ENCODE measurements around the gene ERICH6B. TPM values are rescaled to one million over a fixed set of nuclear protein-coding genes. Genes with fewer than 3 reads are reported as not detected.

The ERICH6B gene
- total RNA-seq, 2 experiments from 2014 or later = not detected

DNA sequence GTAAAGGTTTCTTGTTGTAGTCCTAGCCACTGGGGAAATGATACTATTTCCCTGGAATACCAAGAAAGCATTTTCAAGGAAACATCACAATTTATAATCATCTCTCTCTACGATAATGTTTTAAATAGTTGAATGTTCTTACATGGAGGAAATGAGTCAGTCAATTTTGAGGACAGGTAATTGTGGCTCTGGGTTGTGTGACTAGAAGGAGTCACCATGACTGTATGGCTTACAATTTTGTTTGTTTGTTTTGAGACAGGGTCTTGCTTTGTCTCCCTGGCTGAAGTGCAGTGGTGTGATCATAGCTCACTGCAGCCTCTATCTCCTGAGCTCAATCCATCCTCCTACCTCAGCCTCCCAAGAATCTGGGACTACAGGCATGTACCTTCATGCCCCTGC, 103.4 kb downstream of the ERICH6B start:
- CTCF ChIA-PET = no interaction called here
- no peak overlapping the region for H3K4me3 Mint-ChIP-seq
- peaks cover 83% of the 10 kb centered on the region for H3K36me3 Mint-ChIP-seq (ENCODE audit: low read depth)
- H3K4me1 Mint-ChIP-seq (ENCODE audit: low read depth) = peaks cover 16% of the 10 kb centered on the region
- Histone ChIP-seq H3K4me3 (ENCODE audit: low read length) (no peak overlapping the region), H3K27ac (ENCODE audit: low read depth in 1 of 2, low read length in 2 of 2) (no peak overlapping the region), H3K36me3 (ENCODE audit: insufficient read depth, low read length) (peaks cover 81% of the 10 kb centered on the region), H3K27me3 (ENCODE audit: control insufficient read depth in 1 of 2, insufficient read depth in 2 of 2, low read length in 2 of 2) (no peaks in the 10 kb centered on the region), H3K4me1 (ENCODE audit: insufficient read depth, low read length) (no peaks in the 10 kb centered on the region), H3K9me3 (ENCODE audit: control insufficient read depth in 1 of 2, insufficient read depth in 1 of 2, low read length in 2 of 2) (no peaks in the 10 kb centered on the region)
- intact Hi-C loops (cut with DNase I, micrococcal nuclease) = loop anchor here in 1 of 2 experiments (5.0 kb wide), 1 partner anchor 615 kb away; no protein-coding TSS in a partner anchor
- no peaks in the 10 kb centered on the region for H3K27me3 Mint-ChIP-seq
- POLR2A ChIA-PET = no interaction called here
- H3K9me3 Mint-ChIP-seq = no peaks in the 10 kb centered on the region
- DNase-seq = no peak
- TF ChIP-seq, protein P1, sequence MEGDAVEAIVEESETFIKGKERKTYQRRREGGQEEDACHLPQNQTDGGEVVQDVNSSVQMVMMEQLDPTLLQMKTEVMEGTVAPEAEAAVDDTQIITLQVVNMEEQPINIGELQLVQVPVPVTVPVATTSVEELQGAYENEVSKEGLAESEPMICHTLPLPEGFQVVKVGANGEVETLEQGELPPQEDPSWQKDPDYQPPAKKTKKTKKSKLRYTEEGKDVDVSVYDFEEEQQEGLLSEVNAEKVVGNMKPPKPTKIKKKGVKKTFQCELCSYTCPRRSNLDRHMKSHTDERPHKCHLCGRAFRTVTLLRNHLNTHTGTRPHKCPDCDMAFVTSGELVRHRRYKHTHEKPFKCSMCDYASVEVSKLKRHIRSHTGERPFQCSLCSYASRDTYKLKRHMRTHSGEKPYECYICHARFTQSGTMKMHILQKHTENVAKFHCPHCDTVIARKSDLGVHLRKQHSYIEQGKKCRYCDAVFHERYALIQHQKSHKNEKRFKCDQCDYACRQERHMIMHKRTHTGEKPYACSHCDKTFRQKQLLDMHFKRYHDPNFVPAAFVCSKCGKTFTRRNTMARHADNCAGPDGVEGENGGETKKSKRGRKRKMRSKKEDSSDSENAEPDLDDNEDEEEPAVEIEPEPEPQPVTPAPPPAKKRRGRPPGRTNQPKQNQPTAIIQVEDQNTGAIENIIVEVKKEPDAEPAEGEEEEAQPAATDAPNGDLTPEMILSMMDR (IDR thresholded peaks at IDR 0.05) = no peak
- ATAC-seq (ENCODE audit: poor library complexity) = no peak
- H3K27ac Mint-ChIP-seq = peak overlapping the region; percentile 32

GRCh38 chr13:45511310-45512097, 104.0 kb downstream of the ERICH6B start:
- ATAC-seq (ENCODE audit: poor library complexity) (peak; percentile 91), DNase-seq (peak in 8 of 14 experiments; percentile 2 to 83 (median 31))
- Mint-ChIP-seq H3K27me3 (no peaks in the 10 kb centered on the region), H3K9me3 (no peaks in the 10 kb centered on the region), H3K27ac (peak overlapping the region; percentile 32), H3K36me3 (ENCODE audit: low read depth) (peaks cover 83% of the 10 kb centered on the region), H3K4me3 (no peak overlapping the region), H3K4me1 (ENCODE audit: low read depth) (peaks cover 16% of the 10 kb centered on the region)
- Histone ChIP-seq H3K27me3 (ENCODE audit: control insufficient read depth in 1 of 2, insufficient read depth in 2 of 2, low read length in 2 of 2) (no peaks in the 10 kb centered on the region), H3K36me3 (ENCODE audit: insufficient read depth, low read length) (peaks cover 81% of the 10 kb centered on the region), H3K9me3 (ENCODE audit: control insufficient read depth in 1 of 2, insufficient read depth in 1 of 2, low read length in 2 of 2) (no peaks in the 10 kb centered on the region), H3K4me1 (ENCODE audit: insufficient read depth, low read length) (no peaks in the 10 kb centered on the region), H3K4me3 (ENCODE audit: low read length) (no peak overlapping the region), H3K27ac (ENCODE audit: low read depth in 1 of 2, low read length in 2 of 2) (no peak overlapping the region)
- ChIA-PET POLR2A (interaction anchor here (0.7 kb wide), 1 partner anchor 548 kb away, joined by 3 read pairs; no protein-coding TSS in a partner anchor), CTCF (no interaction called here)
- TF ChIP-seq, protein P1 (IDR thresholded peaks at IDR 0.05) = peak; percentile 92
- intact Hi-C loops (cut with DNase I, micrococcal nuclease) = loop anchor here (1.0 to 5.0 kb wide), 5 partner anchors 465 to 811 kb away; no protein-coding TSS in a partner anchor

DNA sequence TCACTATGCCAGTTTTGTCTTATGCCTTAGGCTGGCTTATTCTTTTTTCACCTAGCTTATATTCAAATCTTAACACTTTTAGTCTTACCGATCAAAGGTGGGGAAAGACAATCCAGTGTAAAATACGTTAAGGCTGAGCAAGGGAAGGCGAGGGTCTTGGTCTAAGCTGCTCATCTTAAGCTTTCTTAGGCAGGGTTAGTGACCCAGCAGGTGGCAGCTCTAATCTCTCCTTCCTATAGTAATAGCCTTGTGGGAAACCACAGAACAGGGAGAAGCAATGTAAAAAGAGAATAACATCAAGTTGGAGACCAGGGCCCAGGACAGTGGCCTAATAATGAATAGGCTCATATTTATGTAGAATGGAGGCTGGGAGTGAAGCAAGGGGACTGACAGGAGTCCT, 104.9 kb downstream of the ERICH6B start:
- no peak overlapping the region for H3K4me3 ChIP-seq (ENCODE audit: low read length)
- no peak overlapping the region for H3K27ac ChIP-seq (ENCODE audit: low read depth in 1 of 2, low read length in 2 of 2)
- Mint-ChIP-seq H3K27me3 (no peaks in the 10 kb centered on the region), H3K27ac (peak overlapping the region; percentile 15), H3K4me1 (ENCODE audit: low read depth) (peaks cover 16% of the 10 kb centered on the region), H3K36me3 (ENCODE audit: low read depth) (peaks cover 83% of the 10 kb centered on the region), H3K9me3 (no peaks in the 10 kb centered on the region), H3K4me3 (no peak overlapping the region)
- no peaks in the 10 kb centered on the region for H3K4me1 ChIP-seq (ENCODE audit: insufficient read depth, low read length)
- intact Hi-C loops (cut with DNase I, micrococcal nuclease) = loop anchor here (1.0 to 5.0 kb wide), 5 partner anchors 464 to 812 kb away; no protein-coding TSS in a partner anchor
- CTCF ChIA-PET = no interaction called here
- peaks cover 79% of the 10 kb centered on the region for H3K36me3 ChIP-seq (ENCODE audit: insufficient read depth, low read length)
- ATAC-seq (ENCODE audit: poor library complexity) (no peak), DNase-seq (no peak)
- H3K9me3 ChIP-seq (ENCODE audit: control insufficient read depth in 1 of 2, insufficient read depth in 1 of 2, low read length in 2 of 2) = no peaks in the 10 kb centered on the region
- POLR2A ChIA-PET = no interaction called here
- TF ChIP-seq, protein P1 (IDR thresholded peaks at IDR 0.05) = no peak
- H3K27me3 ChIP-seq (ENCODE audit: control insufficient read depth in 1 of 2, insufficient read depth in 2 of 2, low read length in 2 of 2) = no peaks in the 10 kb centered on the region
